GM18511 (cell line): ENCODE data around the gene PARD3B.

Experiments used
- ATAC-seq: cut with Tn5 transposase; IDR thresholded peaks from one replicate; pipeline ENCODE4 v1.9.1; 2021; ENCODE audit warnings: mild to moderate bottlenecking, moderate library complexity; ENCODE audit not compliant: unreplicated experiment

The PARD3B gene

DNA sequence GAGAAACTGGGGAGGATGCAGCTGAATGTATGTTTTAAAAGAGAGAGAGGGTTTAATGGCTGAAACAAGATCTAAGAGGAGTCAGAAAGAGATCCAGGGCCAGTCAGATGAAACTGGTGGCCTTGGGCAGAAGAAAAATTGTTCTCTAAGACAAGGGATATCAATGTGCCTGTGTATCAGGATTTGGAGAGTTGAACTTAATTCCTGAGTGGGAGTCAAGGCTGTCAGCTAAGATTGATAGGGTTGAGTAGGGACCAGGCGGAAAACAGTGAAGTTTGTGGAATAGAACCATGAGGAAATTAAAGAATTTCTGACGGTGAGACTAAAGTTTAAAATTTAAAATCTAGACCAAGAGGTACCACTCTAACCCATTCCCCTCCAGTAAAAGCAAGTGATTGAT is 199.2 kb downstream of the PARD3B start:
- no peak for ATAC-seq

- no peak for ATAC-seq
These were observed 203.0 kb downstream of the PARD3B start for GRCh38 chr2:204748286-204748685.

DNA sequence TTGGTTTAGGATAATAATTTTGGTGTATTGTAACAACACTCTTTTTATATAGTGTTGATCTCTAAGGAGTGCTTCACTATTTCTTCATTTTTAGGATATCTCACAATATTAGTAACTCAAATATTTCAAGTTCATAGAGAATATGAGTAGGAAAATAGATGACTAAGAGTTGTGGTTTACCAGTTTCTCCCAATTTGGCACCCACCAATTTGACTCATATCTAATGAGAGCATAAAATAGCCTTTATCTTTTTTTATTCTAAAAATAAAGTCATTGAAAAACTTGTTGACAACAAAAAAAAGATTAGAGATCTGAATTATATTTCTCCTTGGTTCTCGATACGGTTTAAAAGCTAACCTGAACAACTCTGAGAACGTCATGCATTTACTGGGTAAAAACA is 204.0 kb downstream of the PARD3B start:
- no peak for ATAC-seq

GRCh38 chr2:204750389-204750788 is 205.1 kb downstream of the PARD3B start:
- ATAC-seq = no peak

DNA sequence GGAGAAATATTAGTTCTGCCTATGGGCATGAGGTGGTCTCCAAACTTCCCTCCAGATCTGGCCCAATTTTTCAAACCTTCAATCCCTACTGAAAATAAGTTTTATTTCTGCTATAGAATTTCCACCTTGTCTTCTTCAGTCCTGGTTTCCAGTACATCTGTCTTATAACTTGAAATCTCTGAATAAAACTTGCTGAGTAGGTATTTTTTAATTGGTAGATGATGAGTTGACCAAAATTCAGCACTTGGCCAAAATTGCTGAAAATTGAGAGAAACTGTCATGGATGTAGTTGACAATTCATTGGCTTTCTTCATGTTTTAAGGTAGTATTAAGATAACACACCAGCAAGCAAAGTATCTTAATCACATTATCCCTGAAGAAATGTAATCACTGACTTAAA is 206.2 kb downstream of the PARD3B start:
- no peak for ATAC-seq

DNA sequence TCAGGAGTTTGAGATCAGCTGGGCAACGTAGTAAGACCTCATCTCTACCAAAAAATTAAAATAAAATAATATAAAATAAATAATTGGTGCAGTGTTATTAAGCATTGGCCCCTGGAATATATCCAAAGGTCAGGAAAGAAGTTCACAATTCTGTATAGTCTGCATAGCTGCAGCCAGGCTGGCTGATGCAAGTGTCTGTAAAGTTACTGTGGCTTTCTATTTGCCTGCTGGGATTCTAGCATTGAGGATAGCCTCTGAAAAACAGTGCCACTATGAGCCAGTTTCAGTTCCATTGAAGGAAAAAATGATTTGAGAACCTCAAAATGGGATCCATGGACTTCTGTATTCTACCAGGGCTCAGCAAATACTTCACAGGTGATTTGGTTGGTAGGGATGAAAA is 208.6 kb downstream of the PARD3B start:
- ATAC-seq = no peak

DNA sequence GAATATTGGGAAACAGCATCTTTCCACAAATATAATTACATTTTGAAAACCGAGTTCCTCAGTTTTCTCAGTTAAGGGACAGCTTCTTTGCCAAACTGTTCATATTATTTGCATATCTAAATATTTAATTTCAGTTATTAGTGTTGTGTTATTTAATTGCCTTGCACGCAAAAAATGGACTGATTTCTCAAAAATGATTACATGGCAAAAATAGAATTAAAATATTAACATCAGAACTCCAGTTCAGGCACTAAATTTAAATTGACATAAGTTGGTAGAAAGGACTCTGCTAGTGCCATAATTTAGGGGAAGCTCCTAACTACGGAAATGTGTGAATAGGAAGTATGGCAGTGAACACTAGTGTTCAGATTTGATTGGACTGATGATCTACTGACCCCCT is 209.6 kb downstream of the PARD3B start:
- no peak for ATAC-seq

- no peak for ATAC-seq
These were observed 218.9 kb downstream of the PARD3B start for GRCh38 chr2:204763974-204764703.

- no peak for ATAC-seq
These were observed 225.5 kb downstream of the PARD3B start for GRCh38 chr2:204770735-204771134.

DNA sequence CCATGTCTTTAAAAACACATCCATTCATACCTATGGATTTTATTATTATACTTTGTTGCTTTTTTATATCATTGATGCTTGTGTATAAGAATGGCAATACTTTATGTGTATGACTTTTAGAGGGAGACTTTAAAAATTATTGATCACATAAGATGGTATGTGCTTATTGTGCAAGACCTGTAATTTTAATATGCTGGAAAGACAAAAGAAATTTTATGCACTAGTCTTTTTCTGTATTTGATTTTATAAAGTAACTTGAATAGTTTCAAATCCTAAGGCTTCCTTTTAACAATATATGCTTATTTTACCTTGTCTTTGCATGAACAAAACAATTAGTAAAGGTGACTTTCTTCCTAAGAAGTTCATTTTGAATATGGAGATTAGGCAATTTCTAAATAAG is 226.4 kb downstream of the PARD3B start:
- ATAC-seq = no peak

- ATAC-seq = no peak
These were observed 227.3 kb downstream of the PARD3B start for GRCh38 chr2:204772546-204772945.

GRCh38 chr2:204775766-204776165 is 230.5 kb downstream of the PARD3B start:
- ATAC-seq = no peak

GRCh38 chr2:204776781-204777559 is 231.7 kb downstream of the PARD3B start:
- no peak for ATAC-seq

- ATAC-seq = no peak
These were observed 234.5 kb downstream of the PARD3B start for GRCh38 chr2:204779771-204780170.

GRCh38 chr2:204781941-204782340 is 236.7 kb downstream of the PARD3B start:
- ATAC-seq = no peak

- ATAC-seq = no peak
These were observed 244.8 kb downstream of the PARD3B start for GRCh38 chr2:204790076-204790475.

DNA sequence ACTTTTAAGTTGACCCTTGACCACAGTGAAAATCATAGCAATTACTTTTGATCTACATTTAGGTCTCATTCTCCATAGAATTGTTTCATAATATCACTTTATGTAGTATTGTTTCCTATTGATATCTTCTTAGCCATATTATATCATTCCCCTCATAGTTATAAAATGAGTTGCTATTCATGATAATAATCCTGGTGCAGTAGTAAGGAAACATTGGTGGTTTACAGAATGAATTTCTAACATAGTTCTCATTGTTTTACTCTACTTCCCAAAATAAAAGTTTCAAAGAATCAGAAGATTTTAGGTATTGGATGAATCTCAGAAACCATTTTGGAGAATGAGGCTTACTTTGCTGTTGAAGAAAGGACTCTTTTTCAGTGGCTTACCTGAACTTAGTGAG is 246.0 kb downstream of the PARD3B start:
- ATAC-seq = no peak

DNA sequence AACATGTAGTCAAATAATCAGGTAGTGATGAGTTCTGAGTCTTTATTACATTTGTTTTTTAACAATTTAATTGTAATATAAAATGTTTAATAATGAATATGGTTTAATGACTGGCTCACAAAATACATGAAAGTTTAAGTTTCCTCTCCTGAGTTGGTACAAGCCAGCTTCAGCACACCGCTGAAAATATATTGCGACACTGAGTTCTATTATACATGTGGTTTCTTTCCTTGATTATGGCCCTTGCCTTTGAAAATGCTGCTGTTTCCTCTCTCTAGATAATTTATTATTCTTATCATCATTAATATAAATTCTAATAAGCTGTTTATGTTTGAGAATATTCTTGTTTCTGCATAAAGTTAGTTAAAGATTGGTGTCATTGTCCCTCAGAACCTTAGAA is 249.3 kb downstream of the PARD3B start:
- no peak for ATAC-seq

GRCh38 chr2:204795156-204795555 is 249.9 kb downstream of the PARD3B start:
- no peak for ATAC-seq

DNA sequence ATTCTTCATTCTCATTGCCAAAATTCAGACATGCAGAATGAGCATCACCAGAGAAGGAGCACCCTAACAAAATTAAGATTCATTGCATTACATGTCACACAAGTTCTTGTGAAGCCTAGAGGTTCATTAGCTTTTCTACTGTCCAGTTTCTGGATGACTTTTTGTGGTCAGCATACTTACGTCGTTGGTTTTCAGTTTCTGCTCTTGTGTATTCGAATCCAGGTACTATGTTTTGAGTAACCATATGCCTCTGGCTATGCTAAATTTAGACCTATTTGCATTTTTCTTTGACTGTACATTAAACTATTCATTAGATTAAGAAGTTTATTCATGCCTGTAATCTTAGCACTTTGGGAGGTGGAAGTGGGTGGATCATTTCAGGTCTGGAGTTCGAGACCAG is 251.3 kb downstream of the PARD3B start:
- peak; percentile 96 for ATAC-seq

GRCh38 chr2:204799791-204800190 is 254.5 kb downstream of the PARD3B start:
- ATAC-seq = no peak

- ATAC-seq = no peak
These were observed 263.2 kb downstream of the PARD3B start for GRCh38 chr2:204808494-204808893.
